Mesenchymal stem cell (in vitro differentiated cells and primary cell): ENCODE data around the gene POLR2E.

ENCODE experiments used
- DNase-seq: peaks from one replicate; pipeline ENCODE4 v3.0.0-alpha.2; 2013
- H2AFZ ChIP-seq: one replicate; pipeline ENCODE4 v1.6.1; 2013; ENCODE audit warnings: low read depth, mild to moderate bottlenecking, control low read depth, inconsistent platforms, low read length, moderate library complexity
- H2AK5ac ChIP-seq: 2 replicates; pipeline ENCODE4 v1.6.1; 2013; ENCODE audit warnings: low read length, moderate library complexity, mild to moderate bottlenecking, inconsistent platforms; ENCODE audit not compliant: severe bottlenecking
- H2BK120ac ChIP-seq: one replicate; pipeline ENCODE4 v1.6.1; 2013; ENCODE audit warnings: low read depth, mild to moderate bottlenecking, inconsistent platforms, low read length, moderate library complexity
- H2BK12ac ChIP-seq, 2 experiments: one replicate each; pipeline ENCODE4 v1.6.1; 2013; ENCODE audit warnings: inconsistent platforms in 2 of 2, low read length in 2 of 2, mild to moderate bottlenecking in 2 of 2, moderate library complexity in 2 of 2, control low read depth in 1 of 2
- H2BK15ac ChIP-seq: one replicate; pipeline ENCODE4 v1.6.1; 2013; ENCODE audit warnings: mild to moderate bottlenecking, low read depth, inconsistent platforms; ENCODE audit not compliant: poor library complexity, severe bottlenecking
- H2BK5ac ChIP-seq: 2 replicates; pipeline ENCODE4 v1.6.1; 2013; ENCODE audit warnings: low read depth, mild to moderate bottlenecking, low read length, control low read depth, inconsistent platforms; ENCODE audit not compliant: poor library complexity, severe bottlenecking
- H3K14ac ChIP-seq, 2 experiments: one replicate each; pipeline ENCODE4 v1.6.1; 2013; ENCODE audit warnings: inconsistent platforms in 2 of 2, low read length in 2 of 2, control low read depth in 1 of 2, mild to moderate bottlenecking in 1 of 2, moderate library complexity in 1 of 2
- H3K18ac ChIP-seq, 2 experiments: one replicate each; pipeline ENCODE4 v1.6.1; 2013; ENCODE audit warnings: inconsistent platforms in 2 of 2, low read length in 2 of 2, control low read depth in 1 of 2, low read depth in 1 of 2, mild to moderate bottlenecking in 1 of 2
- H3K23ac ChIP-seq, 2 experiments: one replicate each; pipeline ENCODE4 v1.6.1; 2013; ENCODE audit warnings: inconsistent platforms in 2 of 2, low read length in 2 of 2, mild to moderate bottlenecking in 2 of 2, moderate library complexity in 2 of 2, control low read depth in 1 of 2
- H3K27ac ChIP-seq: 2 replicates; pipeline ENCODE4 v1.5.1; 2013; ENCODE audit warnings: mild to moderate bottlenecking, moderate library complexity, low read length, control low read depth, inconsistent platforms; ENCODE audit not compliant: poor library complexity, severe bottlenecking
- H3K27me3 ChIP-seq, 2 experiments: 2 replicates each; pipeline versions ENCODE4 v1.6.1 to v1.7.0; 2013; ENCODE audit warnings: low read length in 2 of 2, mild to moderate bottlenecking in 2 of 2, moderate library complexity in 2 of 2, control low read depth in 1 of 2, inconsistent platforms in 1 of 2; ENCODE audit not compliant: control insufficient read depth in 1 of 2, insufficient read depth in 1 of 2
- H3K36me3 ChIP-seq, 2 experiments: 2 replicates each; pipeline versions ENCODE4 v1.6.1 to v1.7.0; 2013; ENCODE audit warnings: low read length in 2 of 2, control low read depth in 1 of 2, inconsistent platforms in 1 of 2, low read depth in 1 of 2, mild to moderate bottlenecking in 1 of 2; ENCODE audit not compliant: insufficient read depth in 2 of 2, control insufficient read depth in 1 of 2
- H3K4ac ChIP-seq, 2 experiments: one replicate each; pipeline ENCODE4 v1.6.1; 2013; ENCODE audit warnings: inconsistent platforms in 2 of 2, low read length in 2 of 2, mild to moderate bottlenecking in 2 of 2, moderate library complexity in 2 of 2, control low read depth in 1 of 2, low read depth in 1 of 2
- H3K4me1 ChIP-seq: 2 replicates; pipeline ENCODE4 v1.6.1; 2013; ENCODE audit warnings: low read depth, low read length, control low read depth; ENCODE audit not compliant: control insufficient read depth, insufficient read depth
- H3K4me2 ChIP-seq: 2 replicates; pipeline ENCODE4 v1.6.1; 2013; ENCODE audit warnings: low read length, mild to moderate bottlenecking, inconsistent platforms; ENCODE audit not compliant: poor library complexity, severe bottlenecking
- H3K4me3 ChIP-seq, 2 experiments: 2 replicates each; pipeline versions ENCODE4 v1.5.1 to v1.7.0; 2013; ENCODE audit warnings: low read length in 2 of 2, mild to moderate bottlenecking in 2 of 2, control low read depth in 1 of 2, low read depth in 1 of 2; ENCODE audit not compliant: insufficient read depth in 1 of 2
- H3K79me1 ChIP-seq: replicated peaks from 2 replicates; pipeline ENCODE4 v1.6.1; 2013; ENCODE audit warnings: mild to moderate bottlenecking, control low read depth, low read length, inconsistent platforms; ENCODE audit not compliant: poor library complexity, severe bottlenecking
- H3K9ac ChIP-seq: 2 replicates; pipeline ENCODE4 v1.7.0; 2013; ENCODE audit warnings: mild to moderate bottlenecking, low read length, moderate library complexity
- H3K9me3 ChIP-seq: 2 replicates; pipeline ENCODE4 v1.7.0; 2013; ENCODE audit warnings: mild to moderate bottlenecking, low read length; ENCODE audit not compliant: control insufficient read depth
- H4K8ac ChIP-seq: one replicate; pipeline ENCODE4 v1.6.1; 2013; ENCODE audit warnings: inconsistent platforms, mild to moderate bottlenecking, low read length, moderate library complexity
- H4K91ac ChIP-seq: one replicate; pipeline ENCODE4 v1.6.1; 2013; ENCODE audit warnings: mild to moderate bottlenecking, low read length, inconsistent platforms
- WGBS: methylation state at CpG from one replicate; pipeline ENCODE4 v1.1.7; 2013; ENCODE audit warnings: mixed read lengths; 5-methylcytosine and 5-hydroxymethylcytosine counted together

Gene POLR2E

DNA sequence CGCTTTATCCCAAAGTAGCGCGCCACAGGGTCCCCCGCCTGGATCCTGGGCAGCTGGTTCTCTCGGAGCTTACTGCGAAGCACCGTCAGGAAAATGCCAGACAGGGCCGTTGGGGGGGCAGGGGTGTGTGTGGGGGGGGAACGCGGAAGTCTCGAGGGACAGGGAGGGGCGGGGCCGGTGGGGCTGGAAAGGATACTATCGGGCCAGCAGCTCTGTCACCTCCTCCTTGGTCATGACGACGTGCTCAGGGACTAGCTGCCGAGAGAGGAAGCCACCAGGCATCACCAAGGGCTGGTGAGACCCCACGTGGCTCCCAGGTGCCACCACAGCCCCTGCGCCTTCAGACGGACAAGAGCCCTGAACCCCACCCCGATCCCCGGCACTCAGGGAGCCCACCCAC, 5.3 kb downstream of the POLR2E start:
- no peak overlapping the region for H3K4me2 ChIP-seq

DNA sequence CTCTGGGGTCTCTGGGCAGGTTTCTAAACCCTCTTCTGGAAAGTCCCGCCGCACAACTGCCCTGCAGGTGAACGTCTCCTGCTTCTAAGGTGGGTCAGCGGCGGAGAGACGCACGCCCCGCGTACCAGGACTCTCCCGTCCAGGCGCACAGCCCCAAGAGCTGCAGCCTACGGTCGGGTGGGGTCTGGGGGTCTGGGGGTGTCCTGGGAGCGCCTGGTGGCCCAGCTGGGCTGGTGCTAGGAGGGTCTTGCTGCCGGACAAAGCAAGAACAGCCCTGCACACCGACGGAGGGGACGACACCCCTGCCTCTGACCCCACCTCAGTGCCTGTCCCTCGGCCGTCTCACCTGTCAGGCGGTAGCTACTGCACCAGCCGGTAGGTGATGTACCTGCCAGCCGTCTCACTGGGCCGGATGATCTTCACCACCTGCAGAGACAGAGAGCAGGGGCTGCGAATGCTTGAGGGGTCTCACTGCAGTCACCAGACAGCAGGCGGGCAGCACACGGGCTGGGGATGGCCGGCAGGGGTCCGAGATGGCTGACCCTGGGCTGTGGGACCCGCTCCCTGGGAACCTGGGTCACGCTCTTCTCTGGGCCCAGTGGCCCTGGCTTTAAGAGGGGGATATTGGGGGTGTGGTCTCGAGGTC, 5.9 kb downstream of the POLR2E start:
- no peak overlapping the region for H3K4me2 ChIP-seq
- H3K27me3 ChIP-seq: no peaks in the 10 kb centered on the region
- no peak overlapping the region for H3K23ac ChIP-seq
- H2AFZ ChIP-seq: no peak overlapping the region
- WGBS: 97% methylated on average over 31 of the region's 32 CpGs
- H3K4ac ChIP-seq: no peak overlapping the region
- no peak for DNase-seq
- no peak overlapping the region for H2AK5ac ChIP-seq
- no peak overlapping the region for H2BK120ac ChIP-seq
- no peak overlapping the region for H3K4me3 ChIP-seq
- H3K9me3 ChIP-seq: no peaks in the 10 kb centered on the region
- H3K18ac ChIP-seq: no peak overlapping the region
- H3K4me1 ChIP-seq: peaks cover 19% of the 10 kb centered on the region
- no peak overlapping the region for H3K14ac ChIP-seq
- no peak overlapping the region for H3K27ac ChIP-seq
- peaks cover 31% of the 10 kb centered on the region for H3K79me1 ChIP-seq
- H2BK12ac ChIP-seq: no peak overlapping the region
- no peak overlapping the region for H2BK5ac ChIP-seq
- H4K8ac ChIP-seq: no peak overlapping the region
- H4K91ac ChIP-seq: no peak overlapping the region
- H3K36me3 ChIP-seq: peaks cover 45 to 81% of the 10 kb centered on the region in 2 experiments
- H3K9ac ChIP-seq: no peak overlapping the region
- no peak overlapping the region for H2BK15ac ChIP-seq

More for the DNA sequence above, 5.3 kb downstream of the POLR2E start:
- Histone ChIP-seq H3K23ac (no peak overlapping the region), H3K27ac (no peak overlapping the region), H2BK15ac (no peak overlapping the region), H2BK5ac (no peak overlapping the region), H3K4me1 (peaks cover 18% of the 10 kb centered on the region), H4K8ac (no peak overlapping the region), H3K4me3 (no peak overlapping the region), H4K91ac (no peak overlapping the region), H3K27me3 (no peaks in the 10 kb centered on the region), H3K14ac (no peak overlapping the region), H2AK5ac (no peak overlapping the region), H2BK12ac (no peak overlapping the region), H3K18ac (no peak overlapping the region), H3K4ac (no peak overlapping the region), H3K79me1 (peaks cover 31% of the 10 kb centered on the region), H3K9ac (no peak overlapping the region), H3K9me3 (no peaks in the 10 kb centered on the region), H2BK120ac (no peak overlapping the region), H2AFZ (no peak overlapping the region), H3K36me3 (peaks cover 45 to 81% of the 10 kb centered on the region in 2 experiments)
- 98% methylated on average over 20 of the region's 22 CpGs for WGBS
- no peak for DNase-seq

GRCh38 chr19:1088416-1089010, 6.7 kb downstream of the POLR2E start:
- H3K4me1 ChIP-seq: peaks cover 18% of the 10 kb centered on the region
- H2BK120ac ChIP-seq: no peak overlapping the region
- 93% methylated on average over 25 of the region's 27 CpGs for WGBS

GRCh38 chr19:1087813-1088415, 7.3 kb downstream of the POLR2E start:
- 93% methylated on average over 27 of the region's 27 CpGs for whole genome bisulfite sequencing
- H3K27ac ChIP-seq: no peak overlapping the region
- H3K18ac ChIP-seq: no peak overlapping the region
- H3K4me2 ChIP-seq: no peak overlapping the region
- peaks cover 0 to 1% of the 10 kb centered on the region in 2 experiments for H3K27me3 ChIP-seq
- H4K8ac ChIP-seq: no peak overlapping the region
- H2BK12ac ChIP-seq: no peak overlapping the region
- no peak overlapping the region for H3K14ac ChIP-seq
- no peak overlapping the region for H3K23ac ChIP-seq
- no peak overlapping the region for H3K9ac ChIP-seq
- H2AFZ ChIP-seq: no peak overlapping the region
- H3K4me1 ChIP-seq: peaks cover 16% of the 10 kb centered on the region
- no peak overlapping the region for H2AK5ac ChIP-seq
- no peak overlapping the region for H2BK120ac ChIP-seq
- H3K79me1 ChIP-seq: peaks cover 27% of the 10 kb centered on the region
- peaks cover 37 to 70% of the 10 kb centered on the region in 2 experiments for H3K36me3 ChIP-seq
- no peak for DNase-seq
- no peak overlapping the region for H3K4me3 ChIP-seq
- H3K4ac ChIP-seq: no peak overlapping the region
- no peak overlapping the region for H4K91ac ChIP-seq
- H2BK15ac ChIP-seq: no peak overlapping the region
- no peak overlapping the region for H2BK5ac ChIP-seq
- no peaks in the 10 kb centered on the region for H3K9me3 ChIP-seq

More at GRCh38 chr19:1088416-1089010, 6.7 kb downstream of the POLR2E start:
- no peak overlapping the region for H3K27ac ChIP-seq
- no peak for DNase-seq
- no peak overlapping the region for H4K8ac ChIP-seq
- no peak overlapping the region for H3K4ac ChIP-seq
- H2AFZ ChIP-seq: no peak overlapping the region
- no peak overlapping the region for H3K9ac ChIP-seq
- H3K14ac ChIP-seq: no peak overlapping the region
- H3K23ac ChIP-seq: no peak overlapping the region
- no peak overlapping the region for H2AK5ac ChIP-seq
- H3K36me3 ChIP-seq: peaks cover 43 to 76% of the 10 kb centered on the region in 2 experiments
- no peak overlapping the region for H4K91ac ChIP-seq
- H2BK15ac ChIP-seq: no peak overlapping the region
- no peaks in the 10 kb centered on the region for H3K9me3 ChIP-seq
- no peak overlapping the region for H2BK12ac ChIP-seq
- H3K79me1 ChIP-seq: peaks cover 30% of the 10 kb centered on the region
- H3K18ac ChIP-seq: no peak overlapping the region
- no peaks in the 10 kb centered on the region for H3K27me3 ChIP-seq
- H3K4me3 ChIP-seq: no peak overlapping the region
- H3K4me2 ChIP-seq: no peak overlapping the region
- no peak overlapping the region for H2BK5ac ChIP-seq
